Smooth muscle cell (in vitro differentiated cells): ENCODE measurements around the gene CAPN8. TPM values are rescaled to one million over a fixed set of nuclear protein-coding genes. Genes with fewer than 3 reads are reported as not detected.

Source experiments
- DNase-seq: peaks from one replicate; lab custom pipeline; 2025; ENCODE audit not compliant: unreplicated experiment; lab: John Stamatoyannopoulos, UW
- H2AFZ ChIP-seq: fragments of 200-600 bp; sonication (generic); 2 replicates; pipeline ENCODE4 v1.6.0; 2016; ENCODE audit warnings: antibody characterized with exemption, low read depth, mild to moderate bottlenecking
- H3F3A ChIP-seq: fragments of 200-600 bp; sonication (generic); 2 replicates; pipeline ENCODE4 v1.6.0; 2017; ENCODE audit warnings: antibody characterized with exemption, low read depth
- H3K27ac ChIP-seq: fragments of 200-600 bp; sonication (generic); 2 replicates; pipeline ENCODE4 v1.5.1; 2016; ENCODE audit warnings: low read depth, mild to moderate bottlenecking
- H3K27me3 ChIP-seq: fragments of 200-600 bp; sonication (generic); 2 replicates; pipeline ENCODE4 v1.6.1; 2016; ENCODE audit warnings: low read depth, mild to moderate bottlenecking
- H3K36me3 ChIP-seq: fragments of 200-600 bp; sonication (generic); 2 replicates; pipeline ENCODE4 v1.5.1; 2016; ENCODE audit warnings: low read depth
- H3K4me1 ChIP-seq: fragments of 200-600 bp; sonication (generic); 2 replicates; pipeline ENCODE4 v1.5.1; 2016; ENCODE audit warnings: low read depth
- H3K4me2 ChIP-seq: fragments of 200-600 bp; sonication (generic); 2 replicates; pipeline ENCODE4 v1.6.0; 2016; ENCODE audit warnings: mild to moderate bottlenecking
- H3K4me3 ChIP-seq: fragments of 200-600 bp; sonication (generic); 2 replicates; pipeline ENCODE4 v1.5.1; 2016; ENCODE audit warnings: mild to moderate bottlenecking
- H3K79me2 ChIP-seq: fragments of 200-600 bp; sonication (generic); 2 replicates; pipeline ENCODE4 v1.6.0; 2016; ENCODE audit warnings: low read depth, mild to moderate bottlenecking
- H3K9ac ChIP-seq: fragments of 200-600 bp; sonication (generic); 2 replicates; pipeline ENCODE4 v1.6.0; 2016; ENCODE audit warnings: low read depth
- H3K9me3 ChIP-seq: fragments of 200-600 bp; sonication (generic); replicated peaks from 2 replicates; pipeline ENCODE4 v1.5.1; 2016; ENCODE audit warnings: low read depth
- H4K20me1 ChIP-seq: fragments of 200-600 bp; sonication (generic); 2 replicates; pipeline ENCODE4 v1.6.0; 2016; ENCODE audit warnings: low read depth
- CTCF ChIP-seq: fragments of 200-600 bp; sonication (generic); IDR thresholded peaks from 2 replicates; pipeline ENCODE4 v1.5.1; 2017; ENCODE audit warnings: borderline replicate concordance, mild to moderate bottlenecking, antibody characterized with exemption; ENCODE audit not compliant: insufficient read depth, poor library complexity, severe bottlenecking
- WGBS: methylation state at CpG from one replicate; pipeline ENCODE4 v1.1.7; 2016; ENCODE audit warnings: low lambda C conversion rate; 5-methylcytosine and 5-hydroxymethylcytosine counted together
- polyA plus RNA-seq: library from polyadenylated mRNA; unstranded; fragments of >200 nt; fragmentation: Nextera tagmentation; extraction: Ambion mirVana; gene quantifications from 2 replicates; pipeline ENCODE4 v1.2.1, GENCODE V29; 2016
- total RNA-seq: library from RNA; depleted of rRNA; stranded (reverse); fragments of >200 nt; gene quantifications from 2 replicates; pipeline ENCODE4 v1.2.3, GENCODE V29; 2014

CAPN8 gene
- total and polyA plus RNA-seq, 2 experiments from 2014 or later: not detected

- Histone ChIP-seq H3F3A (peaks cover 24% of the 10 kb centered on the region), H3K36me3 (no peaks in the 10 kb centered on the region), H2AFZ (no peak overlapping the region), H3K4me2 (peak overlapping the region; percentile 93), H3K9me3 (no peaks in the 10 kb centered on the region), H3K4me3 (peak overlapping the region; percentile 86), H3K4me1 (peaks cover 13% of the 10 kb centered on the region), H3K9ac (peak overlapping the region; percentile 75), H4K20me1 (peaks cover 17% of the 10 kb centered on the region), H3K27me3 (no peaks in the 10 kb centered on the region), H3K27ac (peak overlapping the region; percentile 81), H3K79me2 (peaks cover 41% of the 10 kb centered on the region)
- no peak for DNase-seq
- 79% methylated on average over 15 of the region's 15 CpGs for WGBS
- no peak for TF ChIP-seq CTCF
Observed at GRCh38 chr1:223711747-223712193, 46.3 kb upstream of the CAPN8 start.

- DNase-seq: no peak
- no peak overlapping the region for H2AFZ ChIP-seq
- H3K79me2 ChIP-seq: peaks cover 35% of the 10 kb centered on the region
- 93% methylated on average over 1 of the region's 1 CpG for WGBS
- no peak overlapping the region for H3K9ac ChIP-seq
- peaks cover 16% of the 10 kb centered on the region for H3K4me1 ChIP-seq
- peaks cover 11% of the 10 kb centered on the region for H4K20me1 ChIP-seq
- H3K36me3 ChIP-seq: no peaks in the 10 kb centered on the region
- H3K4me3 ChIP-seq: no peak overlapping the region
- H3K9me3 ChIP-seq: no peaks in the 10 kb centered on the region
- no peak for TF ChIP-seq CTCF
- no peak overlapping the region for H3K27ac ChIP-seq
- no peak overlapping the region for H3K4me2 ChIP-seq
- H3F3A ChIP-seq: peaks cover 30% of the 10 kb centered on the region
- no peaks in the 10 kb centered on the region for H3K27me3 ChIP-seq
Observed at GRCh38 chr1:223711173-223711572, 45.7 kb upstream of the CAPN8 start.

- Histone ChIP-seq H3K36me3 (no peaks in the 10 kb centered on the region), H3K4me2 (no peak overlapping the region), H2AFZ (no peak overlapping the region), H3F3A (peaks cover 37% of the 10 kb centered on the region), H3K4me1 (peaks cover 16% of the 10 kb centered on the region), H3K27me3 (no peaks in the 10 kb centered on the region), H4K20me1 (peaks cover 4% of the 10 kb centered on the region), H3K79me2 (peaks cover 28% of the 10 kb centered on the region), H3K9ac (no peak overlapping the region), H3K4me3 (no peak overlapping the region), H3K27ac (no peak overlapping the region), H3K9me3 (no peaks in the 10 kb centered on the region)
- no peak for DNase-seq
- no peak for TF ChIP-seq CTCF
- WGBS: 91% methylated on average over 12 of the region's 12 CpGs
Observed at GRCh38 chr1:223710179-223711133, 45.0 kb upstream of the CAPN8 start.
